ENCODE measurements around the gene RPL9.
"Not testable (repeated sequence)": the region's sequence is repeated elsewhere in the genome, so short reads cannot be mapped to it uniquely, and the experiment has no call there.

The RPL9 gene

GRCh38 chr4:39458505-39459300, at the start of gene RPL9, which contains the start of gene LIAS:
Gene RPL9, minus strand, starts transcription at chr4:39458922. Its CDS starts 483 bp downstream, at chr4:39458439.
Gene LIAS, plus strand, starts transcription at chr4:39459056. Its CDS starts 62 bp downstream, at chr4:39459118.
- peak; percentile 81 to 86 for ATAC-seq

GRCh38 chr4:39505581-39505980, 46.9 kb upstream of the RPL9 start:
- ATAC-seq, result no peak

- no peak for ATAC-seq
Measured at GRCh38 chr4:39504538-39504937, 45.8 kb upstream of the RPL9 start.

GRCh38 chr4:39502664-39503035, 43.9 kb upstream of the RPL9 start:
- ATAC-seq, result not testable (repeated sequence)

- ATAC-seq, result no peak
Measured at GRCh38 chr4:39502019-39502663, 43.4 kb upstream of the RPL9 start.

GRCh38 chr4:39498727-39499020, 40.0 kb upstream of the RPL9 start:
- no peak for ATAC-seq

GRCh38 chr4:39497909-39498726, 39.4 kb upstream of the RPL9 start:
- ATAC-seq, result no peak

- no peak for ATAC-seq
Measured at GRCh38 chr4:39495446-39496213, 36.9 kb upstream of the RPL9 start.

GRCh38 chr4:39494354-39494753, 35.6 kb upstream of the RPL9 start:
- no peak for ATAC-seq

- ATAC-seq, result no peak
Measured at GRCh38 chr4:39490322-39490721, 31.6 kb upstream of the RPL9 start.

- no peak for ATAC-seq
Measured at GRCh38 chr4:39486221-39486804, 27.6 kb upstream of the RPL9 start.

- ATAC-seq, result no peak
Measured at GRCh38 chr4:39484582-39485272, 26.0 kb upstream of the RPL9 start.

- ATAC-seq, result no peak
Measured at GRCh38 chr4:39480902-39481695, 22.4 kb upstream of the RPL9 start.

- no peak for ATAC-seq
Measured at GRCh38 chr4:39480251-39480650, 21.5 kb upstream of the RPL9 start.

- ATAC-seq, result no peak
Measured at GRCh38 chr4:39476187-39476895, 17.6 kb upstream of the RPL9 start.

- no peak for ATAC-seq
Measured at GRCh38 chr4:39472396-39472795, 13.7 kb upstream of the RPL9 start.

- ATAC-seq, result no peak
Measured at GRCh38 chr4:39470402-39470801, 11.7 kb upstream of the RPL9 start.

GRCh38 chr4:39469429-39470077, 10.8 kb upstream of the RPL9 start:
- ATAC-seq, result peak; percentile 32 to 51

GRCh38 chr4:39467464-39467863, 8.7 kb upstream of the RPL9 start:
- ATAC-seq, result no peak

GRCh38 chr4:39466747-39467146, 8.0 kb upstream of the RPL9 start:
- no peak for ATAC-seq
